Epithelial cell of proximal tubule (primary cell): ENCODE data around the gene MSANTD1. TPM values are rescaled to one million over a fixed set of nuclear protein-coding genes. Genes with fewer than 3 reads are reported as not detected.

ENCODE experiments used
- DNase-seq: peaks from one replicate; pipeline ENCODE4 v3.0.0-alpha.2; 2011; ENCODE audit warnings: low read depth
- H3K4me3 ChIP-seq: 2 replicates; pipeline ENCODE4 v1.5.1; 2011; ENCODE audit warnings: low read depth, mild to moderate bottlenecking, low read length
- CTCF ChIP-seq: conservative IDR thresholded peaks from 2 replicates; pipeline ENCODE4 v1.5.1; 2012; ENCODE audit warnings: low read depth, mild to moderate bottlenecking, low read length
- total RNA-seq: library from RNA; depleted of rRNA; stranded (reverse); fragments of >200 nt; gene quantifications from 2 replicates; pipeline ENCODE4 v1.2.3, GENCODE V29; 2015

Gene MSANTD1
- total RNA-seq, 1 donor from 2014 or later: not detected

- no peak for TF ChIP-seq CTCF
- no peak for DNase-seq
- H3K4me3 ChIP-seq: no peak overlapping the region
Observed at GRCh38 chr4:3226944-3227343, 22.0 kb upstream of the MSANTD1 start.

GRCh38 chr4:3227878-3228675, 20.9 kb upstream of the MSANTD1 start:
- TF ChIP-seq CTCF: no peak
- H3K4me3 ChIP-seq: no peak overlapping the region
- DNase-seq: no peak

DNA sequence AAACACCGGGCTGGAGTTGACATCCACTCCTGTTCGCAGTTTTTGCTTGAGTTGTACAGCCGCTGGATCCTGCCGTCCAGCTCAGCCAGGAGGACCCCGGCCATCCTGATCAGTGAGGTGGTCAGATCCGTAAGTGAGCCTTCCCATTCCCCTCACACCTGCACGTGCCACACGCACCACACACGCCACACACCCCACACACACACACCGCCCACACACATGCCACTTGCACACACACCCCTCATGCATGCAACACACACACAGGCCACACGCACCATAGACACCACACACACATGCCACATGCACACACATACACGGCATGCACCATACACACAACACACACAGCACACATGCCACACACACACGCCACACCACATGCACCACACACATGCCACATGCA, 20.1 kb upstream of the MSANTD1 start:
- TF ChIP-seq CTCF: no peak
- DNase-seq: no peak
- H3K4me3 ChIP-seq: no peak overlapping the region

- TF ChIP-seq CTCF: no peak
- no peak for DNase-seq
- no peak overlapping the region for H3K4me3 ChIP-seq
Observed at GRCh38 chr4:3229328-3229727, 19.6 kb upstream of the MSANTD1 start.

- TF ChIP-seq CTCF: no peak
- no peak overlapping the region for H3K4me3 ChIP-seq
- DNase-seq: no peak
Observed at GRCh38 chr4:3229964-3230363, 19.0 kb upstream of the MSANTD1 start.

- H3K4me3 ChIP-seq: no peak overlapping the region
- no peak for DNase-seq
- TF ChIP-seq CTCF: no peak
Observed at GRCh38 chr4:3231471-3231870, 17.5 kb upstream of the MSANTD1 start.

DNA sequence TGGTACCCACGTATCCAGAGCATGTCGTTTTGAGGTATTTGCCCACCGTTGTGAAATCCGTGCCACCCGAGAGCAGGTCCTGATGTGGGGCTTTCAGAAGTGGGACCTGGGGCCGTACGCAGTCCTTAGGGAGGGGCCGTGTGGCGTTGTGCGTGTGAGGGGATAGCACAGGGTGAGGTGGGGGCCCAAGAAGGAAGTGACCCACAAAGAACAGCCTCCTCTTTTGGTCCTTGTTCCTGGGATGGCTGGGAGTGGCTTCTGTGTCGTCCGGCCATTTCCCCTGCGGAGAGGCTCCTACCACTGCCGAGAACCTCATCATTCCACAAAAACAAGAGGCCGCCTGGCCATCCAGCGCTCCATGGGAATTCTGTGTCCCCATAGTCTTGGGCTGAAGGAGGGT, 17.0 kb upstream of the MSANTD1 start:
- no peak for DNase-seq
- no peak overlapping the region for H3K4me3 ChIP-seq
- TF ChIP-seq CTCF: no peak
